ENCODE data around the gene SLC25A47. TPM values are rescaled to one million over a fixed set of nuclear protein-coding genes. Genes with fewer than 3 reads are reported as not detected.
A peak's percentile ranks its signal among the peaks of the same experiment; 100 is the strongest.
"Not testable (repeated sequence)": the region's sequence is repeated elsewhere in the genome, so short reads cannot be mapped to it uniquely, and the experiment has no call there.

The SLC25A47 gene
- total RNA-seq, 1 donor from 2014 or later, result not detected

DNA sequence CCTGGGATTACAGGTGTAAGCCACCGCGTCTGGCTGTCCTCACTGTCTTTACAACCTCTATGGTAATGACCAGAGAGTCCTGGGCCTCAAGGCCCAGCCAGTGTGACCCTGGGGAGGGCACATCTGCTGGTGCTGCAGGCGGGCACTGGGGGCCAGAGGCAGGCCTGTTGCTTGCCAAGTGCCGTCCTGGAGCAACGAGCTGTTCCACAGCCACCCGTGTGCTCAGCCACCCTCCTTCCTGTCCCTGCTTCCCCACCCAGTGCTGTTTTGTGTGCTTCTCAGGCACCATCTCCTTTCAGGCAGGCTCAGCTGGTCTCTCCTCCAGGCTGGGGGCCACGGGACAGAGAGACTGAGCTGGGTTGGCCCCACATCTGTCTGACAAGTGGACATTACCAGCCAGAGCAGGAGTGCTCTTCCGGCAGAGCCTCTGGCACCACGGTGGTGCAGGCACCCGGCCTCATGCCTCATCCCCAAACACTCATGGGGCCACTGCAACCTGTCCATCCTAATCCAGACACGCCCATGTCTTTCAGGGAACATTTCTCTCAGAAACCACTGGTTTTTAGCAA, 9.0 kb downstream of the SLC25A47 start:
- Mint-ChIP-seq H3K27me3 (no peaks in the 10 kb centered on the region), H3K27ac (no peak overlapping the region), H3K36me3 (ENCODE audit: low read depth) (peaks cover 26% of the 10 kb centered on the region), H3K9me3 (no peaks in the 10 kb centered on the region), H3K4me1 (peaks cover 2% of the 10 kb centered on the region), H3K4me3 (no peak overlapping the region)
- DNase-seq, result no peak
- intact Hi-C loops (cut with micrococcal nuclease), result no loop called here

DNA sequence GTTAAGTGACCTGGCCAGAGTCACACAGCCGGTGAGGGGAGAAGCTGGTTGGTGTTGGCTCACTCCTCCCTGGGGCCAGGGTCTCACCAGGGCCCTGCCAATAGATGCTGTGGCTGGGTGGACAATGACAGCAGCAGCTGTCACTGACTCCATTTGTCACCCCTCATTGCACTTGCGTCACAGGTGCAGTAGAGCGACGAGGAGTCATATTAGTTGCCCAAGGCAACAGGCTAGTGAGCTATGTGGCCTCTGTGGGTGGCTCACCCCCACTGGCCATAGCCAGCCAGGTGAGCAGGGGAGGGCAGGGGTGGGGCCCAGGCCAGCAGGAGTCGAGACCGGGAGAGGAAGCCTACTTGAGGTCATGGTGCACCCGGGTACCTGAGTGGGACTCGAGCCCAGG, 9.7 kb downstream of the SLC25A47 start:
- DNase-seq, result no peak
- Mint-ChIP-seq H3K27me3 (no peaks in the 10 kb centered on the region), H3K4me3 (no peak overlapping the region), H3K27ac (no peak overlapping the region), H3K4me1 (peaks cover 3% of the 10 kb centered on the region), H3K36me3 (ENCODE audit: low read depth) (peaks cover 29% of the 10 kb centered on the region), H3K9me3 (no peaks in the 10 kb centered on the region)
- intact Hi-C loops (cut with micrococcal nuclease), result no loop called here

DNA sequence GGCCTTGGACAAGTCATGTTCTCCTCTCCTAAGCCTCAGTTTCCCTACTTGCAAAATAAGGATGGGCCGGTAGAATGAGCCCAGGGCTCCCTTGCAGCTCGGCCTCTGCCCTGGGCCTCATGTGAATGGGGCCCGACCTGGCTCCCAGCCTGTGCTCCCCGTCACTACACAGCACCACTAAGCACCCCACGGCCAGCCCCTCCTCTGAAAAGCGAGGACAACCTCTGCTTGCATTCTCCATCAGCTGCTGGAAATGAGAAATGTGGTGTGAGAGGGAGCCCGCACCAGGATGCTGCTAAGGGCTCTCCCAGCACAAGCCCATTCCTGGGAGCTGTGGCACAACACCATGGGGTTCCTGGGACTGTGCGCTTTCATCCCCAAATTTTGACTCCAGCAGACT, 10.2 kb downstream of the SLC25A47 start:
- H3K9me3 Mint-ChIP-seq, result no peaks in the 10 kb centered on the region
- no peak overlapping the region for H3K4me3 Mint-ChIP-seq
- DNase-seq, result no peak
- intact Hi-C loops (cut with micrococcal nuclease), result no loop called here
- H3K4me1 Mint-ChIP-seq, result peaks cover 3% of the 10 kb centered on the region
- no peak overlapping the region for H3K27ac Mint-ChIP-seq
- H3K27me3 Mint-ChIP-seq, result no peaks in the 10 kb centered on the region
- H3K36me3 Mint-ChIP-seq (ENCODE audit: low read depth), result peaks cover 33% of the 10 kb centered on the region

DNA sequence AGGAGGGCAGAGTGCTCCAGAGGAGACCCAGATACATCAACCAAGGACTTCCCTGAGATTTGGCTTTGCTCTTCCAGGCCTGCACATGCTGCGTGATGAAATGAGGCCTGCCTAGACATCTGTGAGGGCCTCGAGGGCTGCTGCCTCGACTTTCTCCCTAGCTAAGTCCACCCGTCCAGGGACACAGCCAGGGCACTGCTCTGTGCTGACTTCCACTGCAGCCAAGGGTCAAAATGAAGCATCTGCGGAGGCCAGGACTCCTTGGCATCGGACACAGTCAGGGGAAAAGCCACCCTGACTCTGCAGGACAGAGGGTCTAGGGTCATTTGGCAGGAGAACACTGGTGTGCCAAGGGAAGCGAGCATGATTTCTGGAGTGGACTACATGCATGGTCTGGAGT, 10.7 kb downstream of the SLC25A47 start:
- Mint-ChIP-seq H3K27ac (no peak overlapping the region), H3K27me3 (no peaks in the 10 kb centered on the region), H3K36me3 (ENCODE audit: low read depth) (peaks cover 37% of the 10 kb centered on the region), H3K4me3 (no peak overlapping the region), H3K4me1 (peaks cover 3% of the 10 kb centered on the region), H3K9me3 (no peaks in the 10 kb centered on the region)
- DNase-seq, result no peak
- intact Hi-C loops (cut with micrococcal nuclease), result no loop called here

DNA sequence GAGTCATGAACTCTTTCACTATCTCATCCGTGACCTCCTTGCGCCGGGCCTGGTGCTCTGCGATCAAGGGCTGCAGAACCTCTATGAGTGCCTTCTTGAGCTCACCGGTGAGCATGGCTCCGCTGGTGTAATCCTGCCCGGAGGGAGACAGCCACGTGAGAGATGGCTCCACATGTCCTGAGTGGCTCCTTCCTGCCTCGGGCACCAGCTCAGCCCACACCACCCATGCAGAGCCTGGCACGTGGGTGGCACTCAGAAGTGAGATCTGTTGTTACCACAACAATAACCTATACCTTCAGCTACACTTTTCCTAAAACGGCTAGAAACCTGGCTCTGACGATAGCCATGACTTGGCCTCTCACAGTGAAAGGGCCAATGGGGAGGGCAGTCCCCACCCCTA, 11.8 kb downstream of the SLC25A47 start:
- H3K4me1 Mint-ChIP-seq, result peaks cover 3% of the 10 kb centered on the region
- peak overlapping the region; percentile 48 for H3K27ac Mint-ChIP-seq
- H3K27me3 Mint-ChIP-seq, result no peaks in the 10 kb centered on the region
- no peaks in the 10 kb centered on the region for H3K9me3 Mint-ChIP-seq
- H3K36me3 Mint-ChIP-seq (ENCODE audit: low read depth), result peaks cover 44% of the 10 kb centered on the region
- intact Hi-C loops (cut with micrococcal nuclease), result no loop called here
- H3K4me3 Mint-ChIP-seq, result no peak overlapping the region
- no peak for DNase-seq

DNA sequence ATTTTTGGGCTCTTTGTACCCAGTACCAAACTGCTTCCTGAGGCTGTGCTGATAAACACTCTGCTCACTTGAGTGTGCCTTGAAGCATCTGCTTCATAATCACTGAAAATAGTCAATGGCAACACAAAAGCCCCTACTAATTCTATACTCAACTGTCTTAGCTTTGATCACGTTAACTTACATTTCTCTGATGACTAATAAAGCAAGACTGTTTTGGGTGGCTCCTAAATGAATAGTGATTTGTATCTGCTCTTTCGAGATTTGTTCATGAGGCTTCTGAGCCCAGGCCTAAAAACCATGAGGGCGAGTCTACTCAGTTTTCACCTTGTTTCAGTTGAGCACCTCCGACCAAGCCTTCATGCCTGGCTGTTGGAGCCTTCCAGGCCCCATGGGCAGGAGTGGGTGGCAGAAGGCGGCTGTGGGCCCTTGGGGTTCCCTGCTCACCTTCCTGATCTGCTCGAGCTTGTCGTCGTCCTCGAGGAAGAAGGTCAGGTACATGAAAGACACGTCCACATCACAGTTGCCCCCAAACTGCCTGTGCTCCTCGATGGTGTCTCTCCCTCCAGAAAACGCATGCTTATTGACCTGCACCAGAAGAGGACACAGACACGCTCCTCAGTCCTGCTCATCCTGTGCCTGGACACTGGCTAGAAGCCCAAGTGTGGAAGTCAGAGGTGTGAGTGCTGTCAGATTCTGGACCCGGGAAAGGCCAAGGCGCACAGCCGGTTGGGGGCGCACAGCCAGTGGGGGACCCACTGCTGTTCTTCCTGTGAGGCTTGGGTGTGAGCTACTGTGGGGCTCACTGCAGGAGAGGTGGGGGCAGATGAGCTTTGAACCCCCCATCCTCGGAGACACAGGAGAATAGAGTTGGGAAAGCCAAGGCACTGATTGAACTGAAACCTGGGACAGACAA, 13.7 kb downstream of the SLC25A47 start:
- no peak for DNase-seq
- intact Hi-C loops (cut with micrococcal nuclease), result no loop called here
- no peaks in the 10 kb centered on the region for H3K9me3 Mint-ChIP-seq
- H3K36me3 Mint-ChIP-seq (ENCODE audit: low read depth), result peaks cover 62% of the 10 kb centered on the region
- no peaks in the 10 kb centered on the region for H3K27me3 Mint-ChIP-seq
- H3K4me1 Mint-ChIP-seq, result peaks cover 13% of the 10 kb centered on the region
- H3K4me3 Mint-ChIP-seq, result no peak overlapping the region
- peak overlapping the region; percentile 80 for H3K27ac Mint-ChIP-seq

DNA sequence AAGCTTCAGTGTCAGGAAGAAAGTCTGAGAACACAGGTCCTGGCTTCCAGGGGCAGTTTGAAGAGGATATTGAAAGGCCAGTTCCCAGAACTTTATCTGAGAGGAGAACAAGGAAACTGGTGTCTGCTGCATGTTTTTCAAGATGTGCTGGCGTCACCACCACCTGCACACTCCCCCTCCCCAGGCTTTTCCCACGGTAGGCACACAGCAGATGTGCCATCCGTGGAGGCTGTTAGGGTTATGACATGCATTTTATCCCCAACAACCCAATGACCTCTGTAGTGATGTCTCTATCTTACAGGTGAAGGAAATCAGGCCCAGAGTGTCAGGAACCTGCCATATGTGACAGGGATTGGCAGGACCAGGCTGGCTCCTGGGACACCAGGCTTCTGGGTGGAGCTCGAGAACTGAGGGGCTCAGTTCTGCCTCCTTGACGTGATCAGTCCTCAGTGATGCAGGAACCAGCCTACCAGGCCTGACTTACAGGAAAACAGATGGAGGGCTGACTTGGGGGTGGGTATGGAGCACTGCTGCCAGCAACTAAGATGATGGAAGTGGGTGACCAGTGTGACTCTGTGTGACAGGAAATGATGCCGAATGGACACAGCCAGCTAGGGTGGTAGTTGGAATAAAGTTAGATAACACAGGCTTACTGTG, 16.8 kb downstream of the SLC25A47 start:
- H3K9me3 Mint-ChIP-seq, result no peaks in the 10 kb centered on the region
- peaks cover 25% of the 10 kb centered on the region for H3K4me1 Mint-ChIP-seq
- intact Hi-C loops (cut with micrococcal nuclease), result no loop called here
- no peak for DNase-seq
- peak overlapping the region; percentile 88 for H3K27ac Mint-ChIP-seq
- H3K36me3 Mint-ChIP-seq (ENCODE audit: low read depth), result peaks cover 69% of the 10 kb centered on the region
- no peaks in the 10 kb centered on the region for H3K27me3 Mint-ChIP-seq
- no peak overlapping the region for H3K4me3 Mint-ChIP-seq

DNA sequence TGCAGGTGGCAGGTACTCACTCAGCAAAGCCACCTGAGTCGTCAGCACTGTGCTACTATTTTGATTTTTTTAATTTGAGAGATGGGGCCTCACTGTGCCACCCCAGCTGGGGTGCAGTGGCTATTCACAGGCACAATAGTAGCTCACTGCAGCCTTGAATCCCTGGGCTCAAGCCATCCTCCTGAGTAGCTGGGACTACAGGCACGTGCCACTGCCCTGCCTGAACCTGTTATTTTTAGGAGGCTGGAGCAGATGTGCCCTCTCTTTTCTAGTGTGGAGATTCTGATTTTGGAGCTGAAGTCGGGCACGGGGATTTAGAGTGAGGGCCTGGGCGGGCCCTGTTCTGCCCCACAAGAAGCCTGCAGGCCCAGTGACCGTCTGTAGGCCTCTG, 17.3 kb downstream of the SLC25A47 start:
- no peak for DNase-seq
- H3K27me3 Mint-ChIP-seq, result no peaks in the 10 kb centered on the region
- H3K4me3 Mint-ChIP-seq, result no peak overlapping the region
- peaks cover 67% of the 10 kb centered on the region for H3K36me3 Mint-ChIP-seq (ENCODE audit: low read depth)
- intact Hi-C loops (cut with micrococcal nuclease), result no loop called here
- H3K9me3 Mint-ChIP-seq, result no peaks in the 10 kb centered on the region
- H3K27ac Mint-ChIP-seq, result peak overlapping the region; percentile 88
- peaks cover 25% of the 10 kb centered on the region for H3K4me1 Mint-ChIP-seq

DNA sequence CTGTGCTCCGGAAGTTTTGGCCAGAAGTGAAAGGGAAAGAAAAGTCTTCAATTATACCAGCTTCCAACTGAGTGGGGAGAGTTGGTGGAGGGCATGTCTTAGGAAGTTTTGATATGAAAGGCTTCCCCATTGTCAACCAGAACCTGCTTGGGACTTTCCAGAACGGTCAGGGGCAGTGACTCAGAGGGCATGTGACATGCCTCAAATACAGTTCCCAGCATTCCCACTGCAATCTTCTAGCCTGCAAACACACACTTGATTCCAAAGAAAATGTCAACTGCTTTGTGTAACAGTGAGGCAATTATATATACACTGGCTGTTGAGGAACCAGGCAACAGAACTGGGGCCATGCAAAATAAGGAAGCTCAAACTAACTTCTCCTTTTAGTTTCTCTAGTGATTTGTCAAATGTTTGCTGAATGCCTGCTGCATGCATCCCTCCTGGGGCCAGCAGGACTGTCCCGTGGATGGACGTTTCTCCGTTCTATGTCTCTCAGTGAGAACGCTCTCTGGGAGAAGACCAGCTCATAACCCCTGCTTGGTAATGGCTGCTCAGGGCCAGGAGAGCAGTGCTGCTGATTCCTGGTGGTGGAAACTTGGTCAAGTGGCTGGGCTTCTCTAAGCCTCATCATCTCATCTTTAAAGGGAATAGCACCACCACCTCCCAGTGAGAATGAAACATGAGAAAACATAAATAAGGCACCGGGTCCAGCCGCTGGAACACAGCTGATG, 18.3 kb downstream of the SLC25A47 start:
- Mint-ChIP-seq H3K27me3 (no peaks in the 10 kb centered on the region), H3K9me3 (no peaks in the 10 kb centered on the region), H3K4me3 (peak overlapping the region; percentile 14), H3K4me1 (peaks cover 25% of the 10 kb centered on the region), H3K27ac (peak overlapping the region; percentile 88), H3K36me3 (ENCODE audit: low read depth) (peaks cover 69% of the 10 kb centered on the region)
- intact Hi-C loops (cut with micrococcal nuclease), result loop anchor here (1.0 kb wide), 1 partner anchor 35 kb away; the partner anchor contains the start of gene WDR25
- peak; percentile 70 for DNase-seq

DNA sequence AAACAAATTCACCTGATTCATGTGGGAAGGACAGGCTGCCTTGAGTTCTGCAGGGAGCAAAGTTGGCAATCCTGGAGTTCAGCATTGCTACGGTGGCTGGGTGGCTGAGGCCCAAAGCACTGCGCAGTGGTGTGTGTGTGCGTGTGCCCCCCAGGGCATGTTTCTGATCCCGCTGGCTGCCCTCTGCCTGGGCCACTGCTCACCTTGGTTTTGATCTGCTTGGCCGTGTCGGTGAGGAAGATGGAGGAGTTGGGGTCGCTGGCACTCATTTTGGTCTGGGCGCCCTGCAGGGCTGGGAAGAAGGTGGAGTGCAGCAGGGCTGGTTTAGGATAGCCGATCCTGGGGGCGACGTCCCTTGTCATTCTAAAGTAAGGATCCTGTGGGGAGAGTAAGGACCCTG, 19.1 kb downstream of the SLC25A47 start:
- peak overlapping the region; percentile 83 for H3K27ac Mint-ChIP-seq
- peaks cover 68% of the 10 kb centered on the region for H3K36me3 Mint-ChIP-seq (ENCODE audit: low read depth)
- intact Hi-C loops (cut with micrococcal nuclease), result no loop called here
- H3K27me3 Mint-ChIP-seq, result no peaks in the 10 kb centered on the region
- peaks cover 23% of the 10 kb centered on the region for H3K4me1 Mint-ChIP-seq
- no peak for DNase-seq
- no peaks in the 10 kb centered on the region for H3K9me3 Mint-ChIP-seq
- H3K4me3 Mint-ChIP-seq, result peak overlapping the region; percentile 22

DNA sequence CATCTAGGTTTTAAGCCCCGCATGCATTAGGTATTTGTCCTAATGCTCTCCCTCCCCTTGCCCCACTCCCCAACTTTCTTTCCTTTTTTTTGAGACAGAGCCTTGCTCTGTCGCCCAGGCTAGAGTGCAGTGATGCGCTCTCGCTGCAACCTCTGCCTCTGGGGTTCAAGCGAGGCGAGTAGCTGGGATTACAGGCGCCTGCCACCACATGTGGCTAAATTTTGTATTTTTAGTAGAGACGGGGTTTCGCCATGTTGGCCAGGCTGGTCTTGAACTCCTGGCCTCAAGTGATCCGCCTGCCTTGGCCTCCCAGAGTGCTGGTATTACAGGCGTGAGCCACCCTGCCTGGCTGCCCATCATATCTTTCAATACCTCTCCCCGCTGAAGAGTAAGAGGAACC, 19.7 kb downstream of the SLC25A47 start:
- intact Hi-C loops (cut with micrococcal nuclease); H3K4me3 Mint-ChIP-seq; H3K27me3 Mint-ChIP-seq; DNase-seq; H3K9me3 Mint-ChIP-seq: not testable (repeated sequence)
- peaks cover 69% of the 10 kb centered on the region for H3K36me3 Mint-ChIP-seq (ENCODE audit: low read depth)
- H3K27ac Mint-ChIP-seq, result peak overlapping the region; percentile 51
- peaks cover 22% of the 10 kb centered on the region for H3K4me1 Mint-ChIP-seq

DNA sequence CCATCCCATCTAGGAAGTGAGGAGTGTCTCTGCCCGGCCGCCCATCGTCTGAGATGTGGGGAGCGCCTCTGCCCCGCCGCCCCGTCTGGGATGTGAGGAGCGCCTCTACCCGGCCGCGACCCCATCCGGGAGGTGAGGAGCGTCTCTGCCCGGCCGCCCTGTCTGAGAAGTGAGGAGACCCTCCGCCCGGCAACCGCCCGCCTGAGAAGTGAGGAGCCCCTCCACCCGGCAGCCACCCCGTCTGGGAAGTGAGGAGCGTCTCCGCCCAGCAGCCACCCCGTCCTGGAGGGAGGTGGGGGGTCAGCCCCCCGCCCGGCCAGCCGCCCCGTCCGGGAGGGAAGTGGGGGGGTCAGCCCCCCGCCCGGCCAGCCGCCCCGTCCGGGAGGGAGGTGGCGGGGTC, 21.5 kb downstream of the SLC25A47 start:
- peaks cover 70% of the 10 kb centered on the region for H3K36me3 Mint-ChIP-seq (ENCODE audit: low read depth)
- H3K4me3 Mint-ChIP-seq; intact Hi-C loops (cut with micrococcal nuclease); DNase-seq; H3K27ac Mint-ChIP-seq; H3K9me3 Mint-ChIP-seq; H3K27me3 Mint-ChIP-seq: not testable (repeated sequence)
- H3K4me1 Mint-ChIP-seq, result peaks cover 22% of the 10 kb centered on the region

DNA sequence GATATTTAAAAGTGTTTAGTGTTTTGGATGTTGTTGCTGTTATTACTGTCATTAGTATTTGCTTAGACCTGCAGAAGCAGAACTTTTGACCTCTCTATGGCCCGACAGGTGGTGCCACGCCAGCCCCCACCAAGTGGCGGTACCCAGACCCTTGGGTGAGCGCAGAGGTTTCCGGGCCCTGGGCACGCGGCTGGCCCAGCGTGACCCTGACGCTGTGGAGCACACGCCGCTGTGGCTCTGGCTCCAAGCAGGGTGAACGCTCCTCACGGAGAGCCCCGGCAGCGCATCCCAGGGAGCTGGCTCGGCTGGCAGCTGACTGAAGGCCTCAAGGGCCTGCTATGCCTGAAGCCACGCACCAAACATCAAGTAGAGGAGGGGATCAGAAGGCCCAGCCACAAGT, 22.6 kb downstream of the SLC25A47 start:
- H3K36me3 Mint-ChIP-seq (ENCODE audit: low read depth), result peaks cover 66% of the 10 kb centered on the region
- DNase-seq, result no peak
- H3K4me3 Mint-ChIP-seq, result no peak overlapping the region
- no peaks in the 10 kb centered on the region for H3K9me3 Mint-ChIP-seq
- H3K4me1 Mint-ChIP-seq, result peaks cover 25% of the 10 kb centered on the region
- intact Hi-C loops (cut with micrococcal nuclease), result no loop called here
- H3K27me3 Mint-ChIP-seq, result no peaks in the 10 kb centered on the region
- H3K27ac Mint-ChIP-seq, result no peak overlapping the region

Measured in activated CD4-positive, alpha-beta T cell treated with anti-CD3 and anti-CD28 coated beads, Interleukin-2, amount 10 ng/mL, durations not matched to agents 24 days and 14 days (primary cell).